GM23338 (cell line): ENCODE measurements around the gene FOXR2. TPM values are rescaled to one million over a fixed set of nuclear protein-coding genes. Genes with fewer than 3 reads are reported as not detected.

Experiments
- ATAC-seq: fragments of 200-7000 bp; cut with Tn5 transposase; 3 replicates; pipeline ENCODE4 v1.9.1; 2020
- DNase-seq: peaks from one replicate; pipeline ENCODE4 v3.0.0-alpha.2; 2015; ENCODE audit warnings: low spot score
- H2AFZ ChIP-seq: fragments of 200-600 bp; sonication (generic); 2 replicates; pipeline ENCODE4 v1.8.0; 2016; ENCODE audit warnings: antibody characterized with exemption, mild to moderate bottlenecking, moderate library complexity
- H3F3A ChIP-seq: fragments of 200-600 bp; sonication (generic); replicated peaks from 2 replicates; pipeline ENCODE4 v1.8.0; 2017; ENCODE audit warnings: antibody characterized with exemption, mixed run types, low read depth
- H3K27ac ChIP-seq: fragments of 200-600 bp; sonication (generic); 2 replicates; pipeline ENCODE4 v1.6.1; 2016; ENCODE audit warnings: low read depth
- H3K27me3 ChIP-seq: fragments of 200-600 bp; sonication (generic); 2 replicates; pipeline ENCODE4 v1.8.0; 2016; ENCODE audit warnings: mild to moderate bottlenecking, mixed run types, moderate library complexity; ENCODE audit not compliant: insufficient read depth
- H3K36me3 ChIP-seq: fragments of 200-600 bp; sonication (generic); 2 replicates; pipeline ENCODE4 v1.8.0; 2016; ENCODE audit warnings: mild to moderate bottlenecking; ENCODE audit not compliant: insufficient read depth
- H3K4me1 ChIP-seq: fragments of 200-600 bp; sonication (generic); 2 replicates; pipeline ENCODE4 v1.8.0; 2016; ENCODE audit warnings: mild to moderate bottlenecking, moderate library complexity; ENCODE audit not compliant: insufficient read depth
- H3K4me2 ChIP-seq: fragments of 200-600 bp; sonication (generic); 2 replicates; pipeline ENCODE4 v1.7.1; 2017; ENCODE audit warnings: mixed run types
- H3K4me3 ChIP-seq: fragments of 200-600 bp; sonication (generic); 2 replicates; pipeline ENCODE4 v1.6.1; 2016; ENCODE audit warnings: mixed run types
- H3K79me2 ChIP-seq: fragments of 200-600 bp; sonication (generic); replicated peaks from 2 replicates; pipeline ENCODE4 v1.8.0; 2017; ENCODE audit warnings: mild to moderate bottlenecking; ENCODE audit not compliant: insufficient read depth
- H3K9me2 ChIP-seq: fragments of 200-600 bp; sonication (generic); 2 replicates; pipeline ENCODE4 v1.8.0; 2017; ENCODE audit not compliant: insufficient read depth
- H4K20me1 ChIP-seq: fragments of 200-600 bp; sonication (generic); replicated peaks from 2 replicates; pipeline ENCODE4 v1.8.0; 2017; ENCODE audit warnings: mild to moderate bottlenecking; ENCODE audit not compliant: insufficient read depth
- H3K27ac Mint-ChIP-seq: 2 replicates; pipeline ENCODE4 v1.8.0; 2020; ENCODE audit warnings: inconsistent platforms, mild to moderate bottlenecking, moderate library complexity, mixed read lengths
- H3K27me3 Mint-ChIP-seq: 3 replicates; pipeline ENCODE4 v1.8.0; 2022; ENCODE audit warnings: low read depth, mild to moderate bottlenecking, moderate library complexity, mixed read lengths, inconsistent platforms; ENCODE audit not compliant: insufficient read depth, poor library complexity
- H3K36me3 Mint-ChIP-seq: 3 replicates; pipeline ENCODE4 v1.8.0; 2021; ENCODE audit warnings: low read depth, mild to moderate bottlenecking, inconsistent platforms, moderate library complexity, mixed read lengths
- H3K4me1 Mint-ChIP-seq: 3 replicates; pipeline ENCODE4 v1.8.0; 2020; ENCODE audit warnings: mild to moderate bottlenecking, inconsistent platforms, mixed read lengths
- H3K4me3 Mint-ChIP-seq: 3 replicates; pipeline ENCODE4 v1.8.0; 2021; ENCODE audit warnings: moderate library complexity, mild to moderate bottlenecking, inconsistent platforms, mixed read lengths
- H3K9me3 Mint-ChIP-seq: 3 replicates; pipeline ENCODE4 v1.8.0; 2020; ENCODE audit warnings: moderate library complexity, mild to moderate bottlenecking, inconsistent platforms, mixed read lengths
- CREB1 ChIP-seq: fragments of 250-450 bp; sonication (Bioruptor Pico); IDR thresholded peaks from 2 replicates; pipeline ENCODE4 v1.5.0; 2020; ENCODE audit warnings: low read depth, mild to moderate bottlenecking, moderate library complexity
- CTCF ChIP-seq, 2 experiments: fragments of 200-600 bp in 1 of 2; sonication (generic) in 1 of 2; conservative IDR thresholded peaks; 2 replicates each; pipeline versions ENCODE4 v1.5.1 to v1.6.1; 2016 to 2017; ENCODE audit warnings: antibody characterized with exemption in 2 of 2, low read depth in 2 of 2, mild to moderate bottlenecking in 2 of 2, moderate library complexity in 1 of 2
- ETS1 ChIP-seq: IDR thresholded peaks from 2 replicates; pipeline ENCODE4 v1.6.1; 2016; ENCODE audit warnings: antibody characterized with exemption
- EZH2 ChIP-seq: fragments of 200-600 bp; sonication (generic); IDR thresholded peaks from one replicate; pipeline ENCODE4 v1.8.0; 2017; ENCODE audit warnings: antibody characterized with exemption, mild to moderate bottlenecking, low read depth; ENCODE audit not compliant: unreplicated experiment
- EZH2phosphoT487 ChIP-seq: fragments of 200-600 bp; sonication (generic); IDR thresholded peaks from one replicate; pipeline ENCODE4 v1.8.1; 2018; ENCODE audit warnings: antibody characterized with exemption; ENCODE audit not compliant: unreplicated experiment
- JUNB ChIP-seq: IDR thresholded peaks from one replicate; pipeline ENCODE4 v1.6.1; 2016; ENCODE audit warnings: antibody characterized with exemption; ENCODE audit not compliant: unreplicated experiment
- NANOG ChIP-seq: IDR thresholded peaks from 2 replicates; pipeline ENCODE4 v1.6.1; 2016; ENCODE audit warnings: antibody characterized with exemption, borderline replicate concordance
- POLR2AphosphoS5 ChIP-seq: IDR thresholded peaks from 2 replicates; pipeline ENCODE4 v1.6.1; 2016; ENCODE audit warnings: antibody characterized with exemption, low read depth
- REST ChIP-seq: IDR thresholded peaks from one replicate; pipeline ENCODE4 v1.6.1; 2018; ENCODE audit warnings: antibody characterized with exemption; ENCODE audit not compliant: unreplicated experiment
- STAT1 ChIP-seq: IDR thresholded peaks from one replicate; pipeline ENCODE4 v1.6.1; 2016; ENCODE audit warnings: antibody characterized with exemption; ENCODE audit not compliant: unreplicated experiment
- ZNF114 ChIP-seq: fragments of 250-450 bp; sonication (Bioruptor Pico); IDR thresholded peaks from 2 replicates; pipeline ENCODE4 v1.5.0; 2020; ENCODE audit warnings: mild to moderate bottlenecking, moderate library complexity
- ZNF331 ChIP-seq: fragments of 250-450 bp; sonication (Bioruptor Pico); IDR thresholded peaks from 2 replicates; pipeline ENCODE4 v1.5.0; 2020; ENCODE audit warnings: low read depth, mild to moderate bottlenecking, moderate library complexity
- polyA plus RNA-seq: library from polyadenylated mRNA; unstranded; fragments of >200 nt; fragmentation: Nextera tagmentation; extraction: Ambion mirVana; gene quantifications from 2 replicates; pipeline ENCODE4 v1.2.1, GENCODE V29; 2016
- total RNA-seq: library from RNA; depleted of rRNA; stranded (reverse); fragments of >200 nt; shearing (Covaris generic); gene quantifications from 2 replicates; pipeline ENCODE4 v1.2.3, GENCODE V29; 2014
- TF ChIP-seq, protein P1 (sequence below): fragments of 250-450 bp; sonication (Bioruptor Pico); IDR thresholded peaks from 2 replicates; pipeline ENCODE4 v1.5.0; 2020; ENCODE audit warnings: mild to moderate bottlenecking, moderate library complexity

FOXR2 gene
- total and polyA plus RNA-seq, 2 experiments from 2014 or later, result not detected

- no peak for TF ChIP-seq POLR2AphosphoS5
- no peak for TF ChIP-seq ETS1
- no peak for TF ChIP-seq CREB1 (CRISPR knock-in tag)
- no peak for TF ChIP-seq CTCF (conservative IDR thresholded peaks at IDR 0.05; ENCODE audit: low read depth in 2 of 2)
- TF ChIP-seq EZH2phosphoT487, result no peak
- TF ChIP-seq ZNF331 (CRISPR knock-in tag), result no peak
- TF ChIP-seq STAT1, result no peak
- TF ChIP-seq JUNB, result no peak
- TF ChIP-seq, protein P1, sequence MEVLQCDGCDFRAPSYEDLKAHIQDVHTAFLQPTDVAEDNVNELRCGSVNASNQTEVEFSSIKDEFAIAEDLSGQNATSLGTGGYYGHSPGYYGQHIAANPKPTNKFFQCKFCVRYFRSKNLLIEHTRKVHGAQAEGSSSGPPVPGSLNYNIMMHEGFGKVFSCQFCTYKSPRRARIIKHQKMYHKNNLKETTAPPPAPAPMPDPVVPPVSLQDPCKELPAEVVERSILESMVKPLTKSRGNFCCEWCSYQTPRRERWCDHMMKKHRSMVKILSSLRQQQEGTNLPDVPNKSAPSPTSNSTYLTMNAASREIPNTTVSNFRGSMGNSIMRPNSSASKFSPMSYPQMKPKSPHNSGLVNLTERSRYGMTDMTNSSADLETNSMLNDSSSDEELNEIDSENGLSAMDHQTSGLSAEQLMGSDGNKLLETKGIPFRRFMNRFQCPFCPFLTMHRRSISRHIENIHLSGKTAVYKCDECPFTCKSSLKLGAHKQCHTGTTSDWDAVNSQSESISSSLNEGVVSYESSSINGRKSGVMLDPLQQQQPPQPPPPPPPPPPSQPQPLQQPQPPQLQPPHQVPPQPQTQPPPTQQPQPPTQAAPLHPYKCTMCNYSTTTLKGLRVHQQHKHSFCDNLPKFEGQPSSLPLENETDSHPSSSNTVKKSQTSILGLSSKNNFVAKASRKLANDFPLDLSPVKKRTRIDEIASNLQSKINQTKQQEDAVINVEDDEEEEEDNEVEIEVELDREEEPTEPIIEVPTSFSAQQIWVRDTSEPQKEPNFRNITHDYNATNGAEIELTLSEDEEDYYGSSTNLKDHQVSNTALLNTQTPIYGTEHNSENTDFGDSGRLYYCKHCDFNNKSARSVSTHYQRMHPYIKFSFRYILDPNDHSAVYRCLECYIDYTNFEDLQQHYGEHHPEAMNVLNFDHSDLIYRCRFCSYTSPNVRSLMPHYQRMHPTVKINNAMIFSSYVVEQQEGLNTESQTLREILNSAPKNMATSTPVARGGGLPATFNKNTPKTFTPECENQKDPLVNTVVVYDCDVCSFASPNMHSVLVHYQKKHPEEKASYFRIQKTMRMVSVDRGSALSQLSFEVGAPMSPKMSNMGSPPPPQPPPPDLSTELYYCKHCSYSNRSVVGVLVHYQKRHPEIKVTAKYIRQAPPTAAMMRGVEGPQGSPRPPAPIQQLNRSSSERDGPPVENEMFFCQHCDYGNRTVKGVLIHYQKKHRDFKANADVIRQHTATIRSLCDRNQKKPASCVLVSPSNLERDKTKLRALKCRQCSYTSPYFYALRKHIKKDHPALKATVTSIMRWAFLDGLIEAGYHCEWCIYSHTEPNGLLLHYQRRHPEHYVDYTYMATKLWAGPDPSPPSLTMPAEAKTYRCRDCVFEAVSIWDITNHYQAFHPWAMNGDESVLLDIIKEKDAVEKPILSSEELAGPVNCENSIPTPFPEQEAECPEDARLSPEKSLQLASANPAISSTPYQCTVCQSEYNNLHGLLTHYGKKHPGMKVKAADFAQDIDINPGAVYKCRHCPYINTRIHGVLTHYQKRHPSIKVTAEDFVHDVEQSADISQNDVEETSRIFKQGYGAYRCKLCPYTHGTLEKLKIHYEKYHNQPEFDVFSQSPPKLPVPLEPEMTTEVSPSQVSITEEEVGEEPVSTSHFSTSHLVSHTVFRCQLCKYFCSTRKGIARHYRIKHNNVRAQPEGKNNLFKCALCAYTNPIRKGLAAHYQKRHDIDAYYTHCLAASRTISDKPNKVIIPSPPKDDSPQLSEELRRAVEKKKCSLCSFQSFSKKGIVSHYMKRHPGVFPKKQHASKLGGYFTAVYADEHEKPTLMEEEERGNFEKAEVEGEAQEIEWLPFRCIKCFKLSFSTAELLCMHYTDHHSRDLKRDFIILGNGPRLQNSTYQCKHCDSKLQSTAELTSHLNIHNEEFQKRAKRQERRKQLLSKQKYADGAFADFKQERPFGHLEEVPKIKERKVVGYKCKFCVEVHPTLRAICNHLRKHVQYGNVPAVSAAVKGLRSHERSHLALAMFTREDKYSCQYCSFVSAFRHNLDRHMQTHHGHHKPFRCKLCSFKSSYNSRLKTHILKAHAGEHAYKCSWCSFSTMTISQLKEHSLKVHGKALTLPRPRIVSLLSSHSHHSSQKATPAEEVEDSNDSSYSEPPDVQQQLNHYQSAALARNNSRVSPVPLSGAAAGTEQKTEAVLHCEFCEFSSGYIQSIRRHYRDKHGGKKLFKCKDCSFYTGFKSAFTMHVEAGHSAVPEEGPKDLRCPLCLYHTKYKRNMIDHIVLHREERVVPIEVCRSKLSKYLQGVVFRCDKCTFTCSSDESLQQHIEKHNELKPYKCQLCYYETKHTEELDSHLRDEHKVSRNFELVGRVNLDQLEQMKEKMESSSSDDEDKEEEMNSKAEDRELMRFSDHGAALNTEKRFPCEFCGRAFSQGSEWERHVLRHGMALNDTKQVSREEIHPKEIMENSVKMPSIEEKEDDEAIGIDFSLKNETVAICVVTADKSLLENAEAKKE (CRISPR knock-in tag), result no peak
- no peak for TF ChIP-seq REST
- TF ChIP-seq NANOG, result no peak
- TF ChIP-seq EZH2, result no peak
- TF ChIP-seq ZNF114, result no peak
Measured at GRCh38 chrX:55593296-55593695, 29.9 kb upstream of the FOXR2 start.

More at GRCh38 chrX:55593296-55593695, 29.9 kb upstream of the FOXR2 start:
- Mint-ChIP-seq H3K4me3 (no peak overlapping the region), H3K9me3 (peaks cover 55% of the 10 kb centered on the region), H3K27me3 (peaks cover 1% of the 10 kb centered on the region), H3K27ac (no peak overlapping the region), H3K4me1 (no peaks in the 10 kb centered on the region), H3K36me3 (no peaks in the 10 kb centered on the region)
- ATAC-seq, result no peak
- Histone ChIP-seq H3K9me2 (no peaks in the 10 kb centered on the region), H3K27ac (no peak overlapping the region), H3K4me2 (no peak overlapping the region), H3K27me3 (no peaks in the 10 kb centered on the region), H3K79me2 (no peaks in the 10 kb centered on the region), H3K4me1 (no peaks in the 10 kb centered on the region), H3F3A (no peaks in the 10 kb centered on the region), H4K20me1 (no peaks in the 10 kb centered on the region), H3K4me3 (no peak overlapping the region), H2AFZ (no peak overlapping the region), H3K36me3 (no peaks in the 10 kb centered on the region)
- no peak for DNase-seq
